ENCODE results near the gene TAAR1. TPM values are rescaled to one million over a fixed set of nuclear protein-coding genes. Genes with fewer than 3 reads are reported as not detected.

TAAR1 gene
- total RNA-seq, 1 experiment from 2014 or later: not detected

DNA sequence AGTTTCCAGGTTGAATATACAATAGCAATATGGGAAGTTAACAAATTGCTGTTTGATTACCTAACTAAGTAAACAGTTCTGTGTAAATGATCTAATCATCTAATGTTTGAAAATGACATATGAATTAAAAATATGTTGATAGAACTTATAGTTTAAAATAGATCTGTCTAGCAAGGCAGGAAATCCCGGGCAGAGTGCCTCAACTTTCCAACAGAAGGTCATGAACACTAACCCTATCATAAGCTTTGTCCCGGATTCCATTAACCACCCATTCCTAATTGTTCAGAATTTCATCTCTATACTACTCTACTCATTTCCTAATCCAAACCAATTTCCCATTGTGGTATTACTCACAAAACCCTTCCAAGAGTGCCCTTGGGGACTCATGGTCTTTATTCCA, 10.2 kb downstream of the TAAR1 start:
- H3K4me1 ChIP-seq (ENCODE audit: insufficient read depth, low read length): no peaks in the 10 kb centered on the region
- no peak overlapping the region for H3K27ac ChIP-seq (ENCODE audit: insufficient read length, low read depth, low read length)
- H3K56ac ChIP-seq (ENCODE audit: insufficient read length, low read depth, low read length): no peak overlapping the region
- H2BK15ac ChIP-seq (ENCODE audit: low read depth, low read length): no peak overlapping the region
- H4K5ac ChIP-seq (ENCODE audit: insufficient read length, low read depth, low read length): no peak overlapping the region
- no peak overlapping the region for H3K23ac ChIP-seq (ENCODE audit: insufficient read length, low read depth, low read length)
- no peak overlapping the region for H3K4me2 ChIP-seq (ENCODE audit: insufficient read depth, insufficient read length, low read length)
- H2AFZ ChIP-seq (ENCODE audit: low read length): no peak overlapping the region
- no peak overlapping the region for H3T11ph ChIP-seq (ENCODE audit: low read length)
- no peak overlapping the region for H2BK5ac ChIP-seq (ENCODE audit: insufficient read length, low read length)
- no peak overlapping the region for H2BK120ac ChIP-seq (ENCODE audit: low read depth, low read length, poor library complexity, severe bottlenecking)
- no peak overlapping the region for H3K27ac Mint-ChIP-seq
- H2AK5ac ChIP-seq (ENCODE audit: insufficient read length, low read length): no peak overlapping the region
- no peaks in the 10 kb centered on the region for H3K27me3 Mint-ChIP-seq (ENCODE audit: low read depth)
- H4K8ac ChIP-seq (replicated peaks; ENCODE audit: insufficient read length, low read depth, low read length): no peak overlapping the region
- H3K79me2 ChIP-seq (ENCODE audit: insufficient read depth, low read length): no peaks in the 10 kb centered on the region
- no peaks in the 10 kb centered on the region for H3K27me3 ChIP-seq (ENCODE audit: insufficient read depth, low read length)
- H3K18ac ChIP-seq (ENCODE audit: insufficient read length, low read depth, low read length): no peak overlapping the region
- H3K9me3 ChIP-seq (ENCODE audit: control insufficient read depth, low read depth, low read length): no peaks in the 10 kb centered on the region
- no peaks in the 10 kb centered on the region for H4K20me1 ChIP-seq (ENCODE audit: control insufficient read depth, insufficient read depth, insufficient read length)
- H3K4me3 Mint-ChIP-seq: no peak overlapping the region
- no peaks in the 10 kb centered on the region for H3K79me1 ChIP-seq (ENCODE audit: insufficient read depth, low read depth, low read length, poor library complexity, severe bottlenecking)
- no peak for DNase-seq
- H2BK12ac ChIP-seq (ENCODE audit: insufficient read length, low read depth, low read length): no peak overlapping the region
- WGBS (ENCODE audit: extremely low coverage, insufficient read length, low lambda C conversion rate): no CpG with 5 or more reads among the region's 2 CpGs
- no peak overlapping the region for H2BK20ac ChIP-seq (ENCODE audit: low read depth, low read length, poor library complexity, severe bottlenecking)
- H3K14ac ChIP-seq (ENCODE audit: insufficient read depth, low read length): no peak overlapping the region
- H3K36me3 Mint-ChIP-seq (ENCODE audit: insufficient read depth in 1 of 3, low read depth in 3 of 3): no peaks in the 10 kb centered on the region
- no peaks in the 10 kb centered on the region for H3K9me3 Mint-ChIP-seq
- no peak overlapping the region for H3K9ac ChIP-seq (ENCODE audit: extremely low read depth, insufficient read length, low read length)
- TF ChIP-seq, protein P1, sequence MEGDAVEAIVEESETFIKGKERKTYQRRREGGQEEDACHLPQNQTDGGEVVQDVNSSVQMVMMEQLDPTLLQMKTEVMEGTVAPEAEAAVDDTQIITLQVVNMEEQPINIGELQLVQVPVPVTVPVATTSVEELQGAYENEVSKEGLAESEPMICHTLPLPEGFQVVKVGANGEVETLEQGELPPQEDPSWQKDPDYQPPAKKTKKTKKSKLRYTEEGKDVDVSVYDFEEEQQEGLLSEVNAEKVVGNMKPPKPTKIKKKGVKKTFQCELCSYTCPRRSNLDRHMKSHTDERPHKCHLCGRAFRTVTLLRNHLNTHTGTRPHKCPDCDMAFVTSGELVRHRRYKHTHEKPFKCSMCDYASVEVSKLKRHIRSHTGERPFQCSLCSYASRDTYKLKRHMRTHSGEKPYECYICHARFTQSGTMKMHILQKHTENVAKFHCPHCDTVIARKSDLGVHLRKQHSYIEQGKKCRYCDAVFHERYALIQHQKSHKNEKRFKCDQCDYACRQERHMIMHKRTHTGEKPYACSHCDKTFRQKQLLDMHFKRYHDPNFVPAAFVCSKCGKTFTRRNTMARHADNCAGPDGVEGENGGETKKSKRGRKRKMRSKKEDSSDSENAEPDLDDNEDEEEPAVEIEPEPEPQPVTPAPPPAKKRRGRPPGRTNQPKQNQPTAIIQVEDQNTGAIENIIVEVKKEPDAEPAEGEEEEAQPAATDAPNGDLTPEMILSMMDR (conservative IDR thresholded peaks at IDR 0.05): no peak
- no peaks in the 10 kb centered on the region for H3K23me2 ChIP-seq (ENCODE audit: insufficient read length, low read depth, low read length, poor library complexity, severe bottlenecking)
- no peak overlapping the region for H4K91ac ChIP-seq (ENCODE audit: insufficient read length, low read depth, low read length)
- no peak overlapping the region for H3K4ac ChIP-seq (ENCODE audit: low read depth, low read length)
- no peaks in the 10 kb centered on the region for H3K4me1 Mint-ChIP-seq
